Left lung (tissue), 10 donors: ENCODE data around the gene DNAJA4. TPM values are rescaled to one million over a fixed set of nuclear protein-coding genes. Genes with fewer than 3 reads are reported as not detected.

Experiments used
- ATAC-seq: fragments of 200-7000 bp; cut with Tn5 transposase; one replicate; pipeline ENCODE4 v1.9.1; 2020; ENCODE audit warnings: moderate library complexity
- DNase-seq, 4 donors: peaks; one replicate each; pipeline ENCODE4 v3.0.0-alpha.2; 2013 to 2020
- H3K27ac ChIP-seq, 2 donors: fragments of 200-600 bp; sonication (generic) in 1 of 2; one replicate each; pipeline versions ENCODE4 v1.5.0 to v1.8.0; 2020 to 2021
- H3K27me3 ChIP-seq, 2 donors: fragments of 200-600 bp; sonication (generic) in 1 of 2; one replicate each; pipeline versions ENCODE4 v1.5.0 to v1.8.0; 2020 to 2021
- H3K36me3 ChIP-seq, 2 donors: fragments of 200-600 bp; sonication (generic) in 1 of 2; one replicate each; pipeline versions ENCODE4 v1.5.0 to v1.8.0; 2020 to 2021
- H3K4me1 ChIP-seq, 2 donors: fragments of 200-600 bp; one replicate each; pipeline ENCODE4 v1.8.0; 2021
- H3K4me3 ChIP-seq, 2 donors: fragments of 200-600 bp; sonication (generic) in 1 of 2; one replicate each; pipeline versions ENCODE4 v1.5.0 to v1.8.0; 2020 to 2021; ENCODE audit warnings: mild to moderate bottlenecking in 1 of 2
- H3K9me3 ChIP-seq, 2 donors: fragments of 200-600 bp; sonication (generic) in 1 of 2; one replicate each; pipeline versions ENCODE4 v1.5.0 to v1.8.0; 2020 to 2021
- CTCF ChIP-seq, 2 donors: fragments of 200-600 bp; sonication (generic) in 1 of 2; IDR thresholded peaks; one replicate each; pipeline versions ENCODE4 v1.5.0 to v1.8.0; 2021; ENCODE audit warnings: antibody characterized with exemption in 2 of 2
- intact Hi-C, 2 donors: fragments of 100-400 bp; cut with DNase I; formaldehyde crosslinking; loops; one replicate each; pipeline versions ENCODE4 v1.11.2 to v1.14.2; 2022
- polyA plus RNA-seq, 6 donors: library from polyadenylated mRNA; unstranded; fragments of 120-200 nt; gene quantifications; one replicate each; pipeline ENCODE4 v1.2.1, GENCODE V29; 2013; ENCODE audit not compliant: insufficient read length in 6 of 6
- total RNA-seq, 2 donors: library from RNA; stranded (reverse); fragmentation: NEBNext Ultra II Directional; extraction: Animal tissue kit (Norgen Biotek cat#: 25700); gene quantifications; one replicate each; pipeline ENCODE4 v1.2.1, GENCODE V29; 2021
- donor health status: DM: no; HTN: yes; CAD: no.
- donor health status: DM: no; HTN: no; CAD: no.

The DNAJA4 gene
- total and polyA plus RNA-seq, 8 donors, result 17.2 to 45.3 (median 34.2) TPM

GRCh38 chr15:78272776-78273175 is 8.4 kb downstream of the DNAJA4 start:
- no peak for TF ChIP-seq CTCF (IDR thresholded peaks at IDR 0.05)
- DNase-seq (no peak), ATAC-seq (no peak)
- H3K4me1 ChIP-seq, result no peaks in the 10 kb centered on the region
- H3K27me3 ChIP-seq, result no peaks in the 10 kb centered on the region
- no peak overlapping the region for H3K27ac ChIP-seq
- H3K36me3 ChIP-seq, result peaks cover 0 to 53% of the 10 kb centered on the region in 2 donors
- no peaks in the 10 kb centered on the region for H3K9me3 ChIP-seq
- intact Hi-C loops, result no loop called here
- no peak overlapping the region for H3K4me3 ChIP-seq

GRCh38 chr15:78274994-78275393 is 10.6 kb downstream of the DNAJA4 start:
- no peak overlapping the region for H3K27ac ChIP-seq
- peaks cover 0 to 72% of the 10 kb centered on the region in 2 donors for H3K36me3 ChIP-seq
- ATAC-seq (no peak), DNase-seq (no peak)
- no peaks in the 10 kb centered on the region for H3K9me3 ChIP-seq
- no peak for TF ChIP-seq CTCF (IDR thresholded peaks at IDR 0.05)
- H3K27me3 ChIP-seq, result no peaks in the 10 kb centered on the region
- no peaks in the 10 kb centered on the region for H3K4me1 ChIP-seq
- intact Hi-C loops, result no loop called here
- H3K4me3 ChIP-seq, result no peak overlapping the region

GRCh38 chr15:78276064-78276943 is 11.9 kb downstream of the DNAJA4 start:
- intact Hi-C loops, result no loop called here
- no peak for TF ChIP-seq CTCF (IDR thresholded peaks at IDR 0.05)
- no peak for DNase-seq

GRCh38 chr15:78280319-78281072 is 16.1 kb downstream of the DNAJA4 start:
- intact Hi-C loops, result no loop called here
- Histone ChIP-seq H3K36me3 (peaks cover 0 to 91% of the 10 kb centered on the region in 2 donors), H3K27me3 (no peaks in the 10 kb centered on the region), H3K4me1 (no peaks in the 10 kb centered on the region), H3K27ac (no peak overlapping the region), H3K9me3 (no peaks in the 10 kb centered on the region), H3K4me3 (no peak overlapping the region)
- ATAC-seq (no peak), DNase-seq (no peak)
- no peak for TF ChIP-seq CTCF (IDR thresholded peaks at IDR 0.05)

More at GRCh38 chr15:78276064-78276943, 11.9 kb downstream of the DNAJA4 start:
- Histone ChIP-seq H3K27ac (no peak overlapping the region), H3K9me3 (no peaks in the 10 kb centered on the region), H3K27me3 (no peaks in the 10 kb centered on the region), H3K4me1 (no peaks in the 10 kb centered on the region), H3K4me3 (no peak overlapping the region), H3K36me3 (peaks cover 0 to 81% of the 10 kb centered on the region in 2 donors)
- ATAC-seq, result no peak

- Histone ChIP-seq H3K9me3 (no peaks in the 10 kb centered on the region), H3K27ac (no peak overlapping the region), H3K4me3 (no peak overlapping the region), H3K4me1 (no peaks in the 10 kb centered on the region), H3K27me3 (no peaks in the 10 kb centered on the region), H3K36me3 (peaks cover 0 to 95% of the 10 kb centered on the region in 2 donors)
- no peak for ATAC-seq
- DNase-seq, result no peak
- TF ChIP-seq CTCF (IDR thresholded peaks at IDR 0.05), result no peak
- intact Hi-C loops, result no loop called here
These were observed 18.0 kb downstream of the DNAJA4 start for GRCh38 chr15:78282324-78282723.
